BE2C (cell line): ENCODE measurements around the gene FBF1.
"Not testable (repeated sequence)": the region's sequence is repeated elsewhere in the genome, so short reads cannot be mapped to it uniquely, and the experiment has no call there.

Experiments used
- DNase-seq: peaks from one replicate; pipeline ENCODE4 v3.0.0-alpha.2; 2020
- H3K27me3 ChIP-seq: fragments of 250-450 bp; sonication (Bioruptor Pico); 2 replicates; pipeline ENCODE4 v1.5.1; 2020; ENCODE audit warnings: mild to moderate bottlenecking
- H3K36me3 ChIP-seq: fragments of 250-450 bp; sonication (Bioruptor Pico); 2 replicates; pipeline ENCODE4 v1.5.1; 2020; ENCODE audit warnings: mild to moderate bottlenecking
- H3K4me1 ChIP-seq: fragments of 250-450 bp; sonication (Bioruptor Pico); 2 replicates; pipeline ENCODE4 v1.5.1; 2020
- H3K4me3 ChIP-seq: 2 replicates; pipeline ENCODE4 v1.5.1; 2011; ENCODE audit warnings: low read depth, low read length
- H3K9me3 ChIP-seq: fragments of 250-450 bp; sonication (Bioruptor Pico); 2 replicates; pipeline ENCODE4 v1.5.1; 2020
- TF ChIP-seq, protein P1 (sequence below): IDR thresholded peaks from 2 replicates; pipeline ENCODE4 v1.5.1; 2012; ENCODE audit warnings: mild to moderate bottlenecking, low read depth, low read length

The FBF1 gene

GRCh38 chr17:75875940-75876189, 65.0 kb downstream of the FBF1 start:
- TF ChIP-seq, protein P1, sequence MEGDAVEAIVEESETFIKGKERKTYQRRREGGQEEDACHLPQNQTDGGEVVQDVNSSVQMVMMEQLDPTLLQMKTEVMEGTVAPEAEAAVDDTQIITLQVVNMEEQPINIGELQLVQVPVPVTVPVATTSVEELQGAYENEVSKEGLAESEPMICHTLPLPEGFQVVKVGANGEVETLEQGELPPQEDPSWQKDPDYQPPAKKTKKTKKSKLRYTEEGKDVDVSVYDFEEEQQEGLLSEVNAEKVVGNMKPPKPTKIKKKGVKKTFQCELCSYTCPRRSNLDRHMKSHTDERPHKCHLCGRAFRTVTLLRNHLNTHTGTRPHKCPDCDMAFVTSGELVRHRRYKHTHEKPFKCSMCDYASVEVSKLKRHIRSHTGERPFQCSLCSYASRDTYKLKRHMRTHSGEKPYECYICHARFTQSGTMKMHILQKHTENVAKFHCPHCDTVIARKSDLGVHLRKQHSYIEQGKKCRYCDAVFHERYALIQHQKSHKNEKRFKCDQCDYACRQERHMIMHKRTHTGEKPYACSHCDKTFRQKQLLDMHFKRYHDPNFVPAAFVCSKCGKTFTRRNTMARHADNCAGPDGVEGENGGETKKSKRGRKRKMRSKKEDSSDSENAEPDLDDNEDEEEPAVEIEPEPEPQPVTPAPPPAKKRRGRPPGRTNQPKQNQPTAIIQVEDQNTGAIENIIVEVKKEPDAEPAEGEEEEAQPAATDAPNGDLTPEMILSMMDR: no peak
- peaks cover 15% of the 10 kb centered on the region for H3K27me3 ChIP-seq
- peaks cover 9% of the 10 kb centered on the region for H3K4me1 ChIP-seq
- no peak for DNase-seq
- H3K4me3 ChIP-seq: no peak overlapping the region
- H3K9me3 ChIP-seq: no peaks in the 10 kb centered on the region
- H3K36me3 ChIP-seq: no peaks in the 10 kb centered on the region

DNA sequence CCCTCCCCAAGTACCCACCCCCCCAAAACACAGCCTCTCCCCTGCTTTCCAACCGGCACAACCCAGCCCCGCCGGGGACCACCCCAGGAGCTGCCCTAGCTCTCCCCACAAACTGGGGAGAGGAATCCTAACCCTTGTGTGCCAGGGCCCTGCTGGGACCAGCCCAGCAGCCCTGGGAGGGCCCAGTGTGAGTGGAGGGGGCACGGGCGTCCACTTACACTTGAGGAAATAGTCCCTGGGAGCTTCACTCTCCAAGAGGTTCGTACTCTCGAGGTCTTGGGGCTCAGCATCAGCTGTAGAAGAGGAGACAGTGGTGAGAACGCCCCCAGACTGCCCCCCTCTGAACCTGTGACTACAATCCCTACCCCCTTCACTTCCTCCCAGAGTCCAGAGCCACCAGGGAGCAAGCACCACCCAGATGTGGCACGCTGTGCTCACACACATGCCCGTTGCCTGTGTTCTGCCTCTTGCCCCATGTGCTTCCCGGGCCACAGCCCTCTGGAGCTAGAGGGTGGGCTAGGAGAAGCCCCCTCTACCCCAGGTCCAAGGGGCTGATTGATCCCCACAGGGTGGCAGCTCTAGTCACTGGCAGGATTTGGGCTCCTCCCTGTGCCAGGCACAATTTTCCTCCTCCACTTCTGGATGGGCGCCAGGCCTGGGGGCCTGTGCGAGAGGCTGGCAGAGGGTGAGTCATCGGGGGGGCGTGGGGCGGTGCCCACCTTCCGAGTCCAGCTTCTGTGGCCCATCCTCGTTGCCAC, 65.5 kb downstream of the FBF1 start:
- Histone ChIP-seq H3K4me1 (peaks cover 9% of the 10 kb centered on the region), H3K27me3 (peaks cover 15% of the 10 kb centered on the region), H3K36me3 (no peaks in the 10 kb centered on the region), H3K9me3 (no peaks in the 10 kb centered on the region), H3K4me3 (no peak overlapping the region)
- DNase-seq: no peak
- TF ChIP-seq, protein P1: no peak

DNA sequence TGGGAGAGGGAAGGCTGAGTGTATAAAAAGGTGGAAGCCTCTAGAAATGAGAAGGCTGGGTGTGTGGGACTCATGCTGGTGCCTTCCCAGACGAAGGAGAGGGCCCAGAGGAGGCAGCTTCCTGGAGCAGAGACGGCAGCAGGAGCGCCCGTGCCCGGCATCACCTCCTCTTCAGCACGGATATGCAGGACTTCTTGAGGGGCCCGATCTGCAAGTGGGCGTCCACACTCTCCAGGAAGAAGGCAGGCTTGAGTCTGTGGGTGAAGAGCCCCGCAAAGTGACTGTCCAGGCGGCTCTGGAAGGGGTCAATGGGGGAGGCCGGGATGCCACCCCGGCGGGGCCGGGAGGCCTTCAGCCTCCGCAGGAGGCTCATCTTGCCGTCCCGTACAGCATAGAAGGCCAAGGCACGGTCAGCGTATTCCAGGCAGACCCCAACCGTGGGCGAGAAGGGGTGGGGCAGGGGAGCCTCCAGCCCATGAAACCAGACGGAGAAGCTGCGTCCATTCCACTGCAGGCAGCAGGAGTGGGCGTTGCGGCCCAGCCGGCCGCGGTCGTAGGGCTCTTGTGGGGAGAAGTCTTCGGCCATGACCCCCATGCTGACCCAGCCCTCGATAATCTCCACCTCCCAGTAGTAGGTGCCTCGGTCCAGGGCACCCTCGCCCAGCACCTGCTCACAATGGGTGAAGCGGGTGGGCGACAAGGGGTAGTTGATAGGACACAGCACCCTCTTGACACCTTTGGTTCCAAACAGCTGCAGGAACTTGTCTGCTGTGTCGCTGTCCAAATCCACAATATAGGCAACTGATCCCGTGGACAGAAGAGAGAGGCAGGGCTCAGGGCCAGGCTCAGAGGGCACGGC, 66.3 kb downstream of the FBF1 start:
- Histone ChIP-seq H3K9me3 (no peaks in the 10 kb centered on the region), H3K4me1 (peaks cover 9% of the 10 kb centered on the region)
- TF ChIP-seq, protein P1: no peak

GRCh38 chr17:75873587-75874322, 67.1 kb downstream of the FBF1 start:
- peaks cover 9% of the 10 kb centered on the region for H3K4me1 ChIP-seq
- no peak overlapping the region for H3K4me3 ChIP-seq
- no peak for DNase-seq
- H3K9me3 ChIP-seq: no peaks in the 10 kb centered on the region
- TF ChIP-seq, protein P1: no peak
- peaks cover 9% of the 10 kb centered on the region for H3K27me3 ChIP-seq
- H3K36me3 ChIP-seq: no peaks in the 10 kb centered on the region

More for the DNA sequence above, 66.3 kb downstream of the FBF1 start:
- H3K36me3 ChIP-seq: no peaks in the 10 kb centered on the region
- DNase-seq: no peak
- H3K4me3 ChIP-seq: no peak overlapping the region
- peaks cover 15% of the 10 kb centered on the region for H3K27me3 ChIP-seq

DNA sequence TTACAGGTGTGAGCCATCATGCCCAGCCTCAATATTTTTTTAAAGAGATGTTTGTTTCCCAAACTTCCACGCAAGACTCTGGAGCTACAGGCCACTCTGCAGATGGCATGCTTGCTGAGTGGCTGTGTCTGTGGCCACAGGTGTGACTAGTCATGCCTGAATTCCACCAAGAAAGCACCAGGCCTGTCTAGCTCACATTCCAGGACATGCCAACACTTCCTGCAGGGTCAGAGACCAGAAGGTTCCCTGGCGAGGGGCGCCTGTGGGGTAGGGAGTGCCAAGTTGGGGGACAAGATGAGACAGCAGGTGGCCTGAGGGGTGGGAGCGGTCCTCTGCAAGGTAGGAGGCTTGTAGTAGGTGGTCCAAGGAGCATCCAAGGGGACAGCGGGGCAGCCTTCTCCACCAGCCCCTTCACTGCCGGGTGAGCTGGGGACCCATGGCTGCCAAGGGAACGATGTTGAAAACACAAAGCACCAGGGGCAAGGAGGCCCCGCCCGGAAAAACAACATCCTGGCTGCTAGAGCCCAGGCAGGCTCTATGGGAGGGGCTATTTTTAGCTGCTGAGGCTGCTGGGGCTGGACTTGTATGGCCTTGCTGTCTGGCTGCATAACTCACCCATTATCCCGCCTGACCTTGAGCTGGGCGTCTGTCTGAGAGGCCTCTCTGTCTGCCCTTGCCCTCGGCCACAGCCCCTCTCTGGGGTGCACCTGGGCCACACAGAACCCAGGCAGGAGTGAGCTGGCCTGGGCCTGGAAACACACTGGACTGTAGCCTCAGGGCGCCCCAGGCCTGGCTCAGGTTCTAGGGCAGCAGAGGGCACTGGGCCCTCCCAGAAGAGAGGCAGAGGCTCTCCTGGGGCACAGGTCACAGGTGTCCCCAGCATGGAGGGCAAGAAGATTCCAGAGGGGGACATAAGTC, 68.1 kb downstream of the FBF1 start:
- no peak for DNase-seq
- Histone ChIP-seq H3K36me3 (no peaks in the 10 kb centered on the region), H3K4me3 (no peak overlapping the region)

GRCh38 chr17:75870228-75870627, 70.6 kb downstream of the FBF1 start:
- H3K4me1 ChIP-seq, DNase-seq, H3K36me3 ChIP-seq, H3K9me3 ChIP-seq, H3K4me3 ChIP-seq, H3K27me3 ChIP-seq: not testable (repeated sequence)

More for the DNA sequence above, 68.1 kb downstream of the FBF1 start:
- Histone ChIP-seq H3K9me3 (no peaks in the 10 kb centered on the region), H3K4me1 (peaks cover 9% of the 10 kb centered on the region), H3K27me3 (peaks cover under 1% of the 10 kb centered on the region)
- TF ChIP-seq, protein P1: no peak
